Liver (tissue), 9 donors: Measurements from ENCODE around the gene SH2B3. TPM values are rescaled to one million over a fixed set of nuclear protein-coding genes. Genes with fewer than 3 reads are reported as not detected.

Experiments used
- DNase-seq: peaks from one replicate; pipeline ENCODE4 v3.0.0-alpha.2; 2017; ENCODE audit warnings: low spot score
- H3K27ac ChIP-seq, 2 donors: one replicate each; pipeline ENCODE4 v1.7.0; 2013; ENCODE audit warnings: inconsistent platforms in 2 of 2, low read length in 2 of 2, control low read depth in 1 of 2, low read depth in 1 of 2, mild to moderate bottlenecking in 1 of 2
- H3K27me3 ChIP-seq, 4 donors: one replicate each; pipeline versions ENCODE4 v1.6.1 to v1.7.0; 2013; ENCODE audit warnings: low read length in 3 of 4, inconsistent platforms in 1 of 4, mild to moderate bottlenecking in 1 of 4, moderate library complexity in 1 of 4; ENCODE audit not compliant: control insufficient read depth in 4 of 4, insufficient read depth in 4 of 4
- H3K36me3 ChIP-seq, 4 donors: one replicate each; pipeline versions ENCODE4 v1.6.1 to v1.7.0; 2013; ENCODE audit warnings: low read length in 3 of 4, mild to moderate bottlenecking in 3 of 4, low read depth in 1 of 4, moderate library complexity in 1 of 4; ENCODE audit not compliant: control insufficient read depth in 4 of 4, insufficient read depth in 3 of 4
- H3K4me1 ChIP-seq, 4 donors: one replicate each; pipeline versions ENCODE4 v1.6.1 to v1.7.0; 2013; ENCODE audit warnings: low read length in 3 of 4, mild to moderate bottlenecking in 3 of 4, moderate library complexity in 1 of 4; ENCODE audit not compliant: control insufficient read depth in 4 of 4, insufficient read depth in 4 of 4
- H3K4me3 ChIP-seq, 3 donors: one replicate each; pipeline versions ENCODE4 v1.6.1 to v1.7.0; 2013; ENCODE audit warnings: low read length in 3 of 3, control low read depth in 1 of 3, low read depth in 1 of 3, mild to moderate bottlenecking in 1 of 3
- H3K9ac ChIP-seq, 2 donors: one replicate each; pipeline ENCODE4 v1.7.0; 2013; ENCODE audit warnings: low read length in 2 of 2, mild to moderate bottlenecking in 2 of 2, moderate library complexity in 2 of 2, control low read depth in 1 of 2, low read depth in 1 of 2
- H3K9me3 ChIP-seq, 4 donors: one replicate each; pipeline versions ENCODE4 v1.6.1 to v1.7.0; 2013; ENCODE audit warnings: low read length in 3 of 4; ENCODE audit not compliant: control insufficient read depth in 4 of 4
- CTCF ChIP-seq: fragments of 150-350 bp; IDR thresholded peaks from 2 replicates; pipeline ENCODE4 v1.5.1; 2017; ENCODE audit warnings: improper control_type of control experiment, low read depth, low read length; ENCODE audit not compliant: missing input control
- EGR1 ChIP-seq, 2 donors: IDR thresholded peaks; 2 replicates each; pipeline ENCODE4 v1.6.1; 2016 to 2018; ENCODE audit warnings: antibody characterized with exemption in 2 of 2, low read depth in 2 of 2
- FOXA1 ChIP-seq: IDR thresholded peaks from 2 replicates; pipeline ENCODE4 v1.6.1; 2016; ENCODE audit warnings: antibody characterized with exemption
- FOXA2 ChIP-seq: IDR thresholded peaks from 2 replicates; pipeline ENCODE4 v1.6.1; 2016; ENCODE audit warnings: antibody characterized with exemption
- GABPA ChIP-seq, 2 donors: IDR thresholded peaks in 1 of 2; conservative IDR thresholded peaks in 1 of 2; 2 replicates each; pipeline ENCODE4 v1.6.1; 2016; ENCODE audit warnings: antibody characterized with exemption in 2 of 2, mild to moderate bottlenecking in 1 of 2, moderate library complexity in 1 of 2
- HNF4A ChIP-seq, 2 donors: conservative IDR thresholded peaks; 2 replicates each; pipeline ENCODE4 v1.6.1; 2016; ENCODE audit warnings: antibody characterized with exemption in 2 of 2, mild to moderate bottlenecking in 2 of 2
- JUND ChIP-seq, 2 donors: IDR thresholded peaks; 2 replicates each; pipeline ENCODE4 v1.6.1; 2016; ENCODE audit warnings: antibody characterized with exemption in 2 of 2
- MAX ChIP-seq: IDR thresholded peaks from 2 replicates; pipeline ENCODE4 v1.6.1; 2016; ENCODE audit warnings: antibody characterized with exemption
- NR2F2 ChIP-seq: IDR thresholded peaks from 2 replicates; pipeline ENCODE4 v1.6.1; 2016; ENCODE audit warnings: antibody characterized with exemption
- RAD21 ChIP-seq, 2 donors: IDR thresholded peaks; 2 replicates each; pipeline ENCODE4 v1.6.1; 2016; ENCODE audit warnings: antibody characterized with exemption in 2 of 2, mild to moderate bottlenecking in 2 of 2
- REST ChIP-seq: IDR thresholded peaks from 2 replicates; pipeline ENCODE4 v1.6.1; 2016; ENCODE audit warnings: antibody characterized with exemption, mild to moderate bottlenecking
- RXRA ChIP-seq, 2 donors: IDR thresholded peaks; 2 replicates each; pipeline ENCODE4 v1.6.1; 2017 to 2018; ENCODE audit warnings: antibody characterized with exemption in 2 of 2, mild to moderate bottlenecking in 1 of 2
- SP1 ChIP-seq: IDR thresholded peaks from 2 replicates; pipeline ENCODE4 v1.6.1; 2018; ENCODE audit warnings: antibody characterized with exemption, mild to moderate bottlenecking
- YY1 ChIP-seq: IDR thresholded peaks from 2 replicates; pipeline ENCODE4 v1.6.1; 2016; ENCODE audit warnings: antibody characterized with exemption, mild to moderate bottlenecking
- ZBTB33 ChIP-seq: IDR thresholded peaks from 2 replicates; pipeline ENCODE4 v1.6.1; 2016; ENCODE audit warnings: antibody characterized with exemption
- WGBS: extraction: QIAGEN DNeasy Blood & Tissue Kit; methylation state at CpG from one replicate; pipeline ENCODE4 v1.1.7; 2013; 5-methylcytosine and 5-hydroxymethylcytosine counted together
- polyA plus RNA-seq, 2 donors: library from polyadenylated mRNA; stranded (reverse) in 1 of 2; unstranded in 1 of 2; fragments of 200-250 nt in 1 of 2; fragments of >200 nt in 1 of 2; fragmentation: Nextera tagmentation in 1 of 2; extraction: Ambion mirVana in 1 of 2; gene quantifications; one replicate each; pipeline versions ENCODE4 v1.2.1 to v1.2.3, GENCODE V29; 2013 to 2015
- total RNA-seq, 2 donors: library from RNA; depleted of rRNA; stranded (reverse); fragments of >200 nt; gene quantifications; one replicate each; pipeline ENCODE4 v1.2.3, GENCODE V29; 2014
- donor health status: healthy.
- donor health status: healthy.
- donor health status: healthy.
- donor health status: healthy.
- donor health status: healthy.

Gene SH2B3
- total and polyA plus RNA-seq, 4 donors, result 4.4 to 18.7 (median 8.8) TPM

GRCh38 chr12:111434680-111435338 is 29.1 kb downstream of the SH2B3 start:
- Histone ChIP-seq H3K9me3 (no peaks in the 10 kb centered on the region), H3K27me3 (no peaks in the 10 kb centered on the region), H3K4me3 (peak overlapping the region in 1 of 3 donors; percentile 4), H3K9ac (peak overlapping the region; percentile 89 to 91), H3K27ac (peak overlapping the region; percentile 92 to 94), H3K36me3 (no peaks in the 10 kb centered on the region), H3K4me1 (peaks cover 21 to 61% (median 45%) of the 10 kb centered on the region in 4 donors)
- no peak for DNase-seq
- TF ChIP-seq RAD21 (IDR thresholded peaks at IDR 0.05) (peak; percentile 32 to 45), CTCF (no peak), GABPA (IDR thresholded peaks at IDR 0.05 in 1 of 2, conservative IDR thresholded peaks at IDR 0.05 in 1 of 2) (peak; percentile 64 to 73), SP1 (peak; percentile 64), REST (peak; percentile 73), YY1 (peak; percentile 81), FOXA2 (peak; percentile 65), FOXA1 (peak; percentile 56), EGR1 (IDR thresholded peaks at IDR 0.05; ENCODE audit: low read depth in 2 of 2) (no peak), HNF4A (conservative IDR thresholded peaks at IDR 0.05) (peak; percentile 24 to 66), NR2F2 (peak; percentile 59), ZBTB33 (no peak), MAX (peak; percentile 8), RXRA (IDR thresholded peaks at IDR 0.05) (peak; percentile 62 to 64), JUND (IDR thresholded peaks at IDR 0.05) (peak; percentile 56 to 57)
- 35% methylated on average over 18 of the region's 18 CpGs for whole genome bisulfite sequencing
